OCI-M1 (cell line): ENCODE results near the gene OR2AG1.

Experiments
- DNase-seq: peaks from one replicate; lab custom pipeline; 2025; lab: John Stamatoyannopoulos, UW

The OR2AG1 gene, protein sequence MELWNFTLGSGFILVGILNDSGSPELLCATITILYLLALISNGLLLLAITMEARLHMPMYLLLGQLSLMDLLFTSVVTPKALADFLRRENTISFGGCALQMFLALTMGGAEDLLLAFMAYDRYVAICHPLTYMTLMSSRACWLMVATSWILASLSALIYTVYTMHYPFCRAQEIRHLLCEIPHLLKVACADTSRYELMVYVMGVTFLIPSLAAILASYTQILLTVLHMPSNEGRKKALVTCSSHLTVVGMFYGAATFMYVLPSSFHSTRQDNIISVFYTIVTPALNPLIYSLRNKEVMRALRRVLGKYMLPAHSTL

GRCh38 chr11:6782720-6783119, at the start of gene OR2AG1:
OR2AG1 (plus strand) TSS chr11:6783020; CDS start chr11:6785038, 2,018 bp downstream.
- no peak for DNase-seq

DNA sequence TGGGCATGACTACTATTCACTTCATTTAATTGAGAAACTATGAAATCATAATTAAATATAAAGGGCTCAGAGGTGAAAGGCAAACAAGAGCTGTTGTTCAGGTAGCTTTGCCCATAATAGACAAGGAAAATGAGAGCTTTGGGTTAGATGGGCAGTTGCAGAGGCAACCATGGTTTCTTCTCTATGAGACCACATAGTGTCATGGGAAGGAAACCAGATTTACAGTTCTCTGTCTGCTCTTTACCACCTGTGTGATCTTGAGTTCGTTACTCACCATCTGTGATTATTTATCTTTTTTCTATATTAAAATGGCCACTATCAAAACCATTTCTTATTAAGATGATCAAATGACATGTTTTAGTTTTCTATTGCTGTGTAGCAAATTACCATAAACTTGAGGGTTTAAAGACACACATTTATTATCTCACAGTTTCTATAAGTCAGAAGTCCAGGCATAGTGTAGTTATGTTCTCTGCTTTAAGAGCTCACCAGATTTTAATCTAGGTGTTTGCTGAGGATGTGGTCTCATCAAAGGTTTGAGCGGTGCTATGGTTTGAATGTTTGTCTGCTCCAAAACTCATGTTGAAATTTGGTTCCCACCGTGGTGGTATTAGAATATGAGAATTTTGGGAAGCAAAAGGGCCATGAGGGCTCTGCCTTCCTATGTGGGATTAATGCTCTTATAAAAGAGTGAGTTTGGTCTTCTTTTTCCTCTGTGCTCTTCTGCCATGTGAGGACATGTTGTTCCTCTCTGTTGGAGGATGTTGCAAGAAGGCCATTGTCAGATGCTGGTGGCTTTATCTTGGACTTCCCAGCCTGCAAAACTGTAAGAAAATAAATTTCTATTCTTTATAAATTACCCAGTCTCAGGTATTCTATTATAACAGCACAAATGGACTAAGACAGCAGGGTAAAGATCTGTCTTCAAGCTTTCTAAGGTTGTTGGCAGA, 49.2 kb upstream of the OR2AG1 start:
- DNase-seq, result no peak

DNA sequence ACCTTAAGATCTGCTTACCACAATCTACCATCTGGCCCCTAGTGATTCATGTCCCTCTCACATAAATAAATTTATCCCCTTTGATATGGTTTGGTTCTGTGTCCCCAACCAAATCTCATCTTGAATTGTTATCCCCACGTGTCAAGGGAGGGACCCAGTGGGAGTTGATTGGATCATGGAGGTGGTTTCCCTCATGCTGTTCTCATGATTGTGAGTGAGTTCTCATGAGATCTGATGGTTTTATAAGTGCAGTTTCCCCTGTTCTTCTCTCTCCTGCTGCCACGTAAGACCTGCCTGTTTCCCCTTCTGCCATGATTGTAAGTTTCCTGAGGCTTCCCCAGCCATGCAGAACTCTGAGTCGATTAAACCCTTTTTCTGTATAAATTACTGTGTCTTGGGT, 48.2 kb upstream of the OR2AG1 start:
- DNase-seq, result no peak

DNA sequence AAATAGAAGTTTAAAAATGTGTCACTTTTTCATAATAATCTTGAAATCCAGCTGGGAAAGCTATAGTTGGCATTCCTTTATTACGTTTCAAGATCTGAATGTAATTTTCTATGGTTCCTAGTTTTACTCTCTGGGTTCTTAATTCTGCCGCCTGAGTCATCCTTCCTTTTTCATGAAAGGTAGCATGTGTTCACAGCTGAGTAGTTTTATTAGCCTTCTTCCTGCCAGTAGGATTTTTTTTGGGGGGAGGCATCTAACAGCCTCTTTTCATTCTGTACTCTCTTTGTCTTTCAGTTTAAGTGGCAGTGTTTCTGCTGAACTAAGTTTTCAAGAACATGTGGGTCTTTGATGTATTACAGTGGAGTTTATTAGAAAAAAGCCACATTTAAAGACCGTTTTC, 47.5 kb upstream of the OR2AG1 start:
- DNase-seq, result no peak

DNA sequence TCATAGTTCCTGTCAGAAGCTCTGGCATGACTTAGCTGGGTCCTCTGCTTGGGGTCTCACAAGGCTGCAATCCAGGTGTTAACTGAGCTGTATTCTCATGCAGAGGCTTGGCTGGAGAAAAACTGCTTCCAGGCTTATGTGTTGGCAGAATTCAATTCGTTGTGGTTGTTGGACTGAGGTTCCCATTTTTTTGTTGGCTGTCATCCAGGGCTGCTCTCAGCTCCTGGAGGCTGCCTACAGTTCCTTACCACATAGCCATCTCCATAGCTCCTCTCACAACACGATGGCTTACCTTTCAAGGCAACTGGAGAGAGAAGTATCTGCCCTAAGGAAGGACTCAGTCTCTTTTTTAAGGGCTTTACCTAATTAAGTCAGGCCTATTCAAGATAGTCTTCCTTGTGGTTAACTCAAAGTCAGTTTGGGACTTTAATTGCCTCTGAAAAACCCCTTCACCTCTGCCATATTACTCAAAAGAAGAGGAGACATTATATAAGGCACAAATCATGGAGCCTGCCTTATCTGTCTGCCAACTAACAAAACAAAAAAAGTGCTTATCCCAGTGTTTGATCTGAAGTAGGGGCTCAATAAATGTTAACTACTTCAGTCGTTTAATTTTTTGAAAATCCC, 46.2 kb upstream of the OR2AG1 start:
- DNase-seq, result peak; percentile 14

- DNase-seq, result peak; percentile 91
Measured at GRCh38 chr11:6737872-6738466, 44.9 kb upstream of the OR2AG1 start.

DNA sequence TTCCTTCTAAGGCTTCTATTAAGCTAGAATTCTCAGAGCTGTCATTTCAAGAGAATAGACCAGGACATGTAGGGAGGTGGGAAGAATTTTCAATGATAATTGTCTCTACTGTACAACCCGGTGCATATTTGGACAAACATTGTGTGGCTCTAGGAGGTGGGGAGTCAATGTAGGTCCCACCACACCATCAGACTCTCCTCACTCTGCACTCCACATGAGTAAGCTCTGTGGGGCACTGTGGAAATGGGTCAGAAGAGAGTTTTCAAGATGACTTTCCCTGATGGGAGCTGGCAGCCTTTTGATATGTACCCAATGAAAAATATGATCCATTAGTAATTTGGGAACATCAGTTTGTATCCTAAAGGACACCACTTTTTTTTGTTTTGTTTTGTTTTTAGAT, 44.2 kb upstream of the OR2AG1 start:
- DNase-seq, result no peak

GRCh38 chr11:6742260-6742659, 40.6 kb upstream of the OR2AG1 start:
- DNase-seq, result no peak

GRCh38 chr11:6745018-6745417, 37.8 kb upstream of the OR2AG1 start:
- no peak for DNase-seq

GRCh38 chr11:6745465-6746015, 37.3 kb upstream of the OR2AG1 start:
- peak; percentile 93 for DNase-seq

DNA sequence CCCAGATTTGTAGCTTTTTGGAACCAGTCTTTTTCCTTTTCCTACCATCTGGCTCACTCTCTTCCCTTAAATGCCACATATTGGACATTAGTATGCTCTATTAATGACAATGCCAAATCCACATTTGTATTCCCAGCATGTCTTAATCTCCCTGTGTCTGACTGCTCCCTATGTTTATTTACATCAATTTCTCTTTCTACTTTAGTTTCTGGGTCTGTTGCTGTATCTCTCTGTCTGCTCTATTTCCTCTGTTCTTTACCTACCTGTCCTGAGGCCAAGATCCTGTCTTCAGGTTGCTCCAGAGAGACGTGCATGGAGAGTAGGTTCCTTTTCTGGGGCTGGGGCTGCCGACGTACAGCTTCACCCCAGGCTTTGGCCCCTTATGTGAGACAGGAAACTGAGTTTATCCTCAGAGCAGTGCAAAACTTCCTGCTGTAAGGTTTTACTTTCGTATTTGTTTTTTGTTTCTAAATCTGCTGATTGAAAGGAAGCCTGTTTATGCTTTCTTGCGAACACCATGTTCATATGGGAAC, 36.7 kb upstream of the OR2AG1 start:
- DNase-seq, result peak; percentile 46

- no peak for DNase-seq
Measured at GRCh38 chr11:6746626-6747025, 36.2 kb upstream of the OR2AG1 start.

GRCh38 chr11:6747097-6747668, 35.6 kb upstream of the OR2AG1 start:
- DNase-seq, result peak; percentile 80

- peak; percentile 73 for DNase-seq
Measured at GRCh38 chr11:6755303-6755952, 27.4 kb upstream of the OR2AG1 start.

DNA sequence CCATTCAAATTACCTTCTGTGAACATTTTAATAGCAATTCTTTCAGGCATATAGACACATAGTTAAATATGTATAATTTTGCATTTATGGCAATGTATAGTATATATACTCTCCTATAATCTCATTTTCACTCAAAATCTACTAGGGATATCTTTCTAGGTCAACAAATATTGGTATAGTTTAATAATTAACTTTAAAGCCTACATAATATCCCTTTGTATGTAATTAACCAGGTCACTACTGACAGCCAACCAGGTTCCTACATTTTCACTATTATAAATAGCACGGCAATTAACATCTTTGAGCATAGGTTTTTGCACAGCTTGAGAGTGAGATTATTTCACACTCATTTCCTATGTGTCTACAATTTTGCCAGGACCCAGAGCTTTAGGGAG, 26.9 kb upstream of the OR2AG1 start:
- no peak for DNase-seq

- DNase-seq, result peak; percentile 85
Measured at GRCh38 chr11:6757373-6757967, 25.4 kb upstream of the OR2AG1 start.

- DNase-seq, result peak; percentile 94
Measured at GRCh38 chr11:6771926-6772893, 10.6 kb upstream of the OR2AG1 start, which contains the start of gene OR2AG2. OR2AG2 (minus strand) TSS chr11:6771976; CDS start chr11:6768957, 3,019 bp downstream.

- peak; percentile 44 for DNase-seq
Measured at GRCh38 chr11:6778518-6778917, 4.3 kb upstream of the OR2AG1 start.

GRCh38 chr11:6780829-6781228, 2.0 kb upstream of the OR2AG1 start:
- DNase-seq, result no peak
